GM10847 (cell line): ENCODE results near the gene EID3.

ENCODE experiments used
- POLR2A ChIP-seq: IDR thresholded peaks from 2 replicates; pipeline ENCODE4 v1.6.1; 2011; ENCODE audit not compliant: insufficient read length; ENCODE audit errors: extremely low read depth

EID3 gene

DNA sequence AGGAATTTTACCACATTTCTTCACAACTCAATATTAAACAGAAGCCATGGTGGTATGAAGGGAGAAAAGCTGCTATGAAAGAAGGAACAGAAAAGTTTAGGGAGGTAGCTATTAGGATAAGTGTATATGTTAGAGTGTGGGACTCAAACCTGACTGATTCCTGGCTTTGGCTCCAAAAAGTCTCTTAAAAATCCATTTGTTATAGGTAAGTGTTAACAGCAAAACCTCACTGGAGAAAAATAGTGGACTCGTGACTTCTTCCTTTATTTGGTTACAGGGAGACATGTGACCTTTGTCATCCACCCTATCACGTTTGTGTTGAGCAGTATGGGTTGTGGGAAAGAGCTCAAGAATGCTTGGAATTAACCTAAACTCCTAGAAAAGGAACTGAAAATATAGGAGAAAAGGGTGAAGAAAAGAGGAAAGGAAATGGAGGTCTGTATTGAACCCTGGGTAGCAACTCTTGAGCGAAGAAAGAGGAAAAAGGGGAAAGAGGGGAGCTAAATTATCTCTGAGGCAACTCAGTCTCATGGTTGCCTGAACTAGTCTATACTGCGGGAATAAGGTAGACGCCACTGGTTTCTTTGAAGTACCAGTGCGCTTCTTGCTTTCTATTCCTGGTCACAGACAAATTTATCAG lies 3.6 kb upstream of the EID3 start:
- no peak for TF ChIP-seq POLR2A

DNA sequence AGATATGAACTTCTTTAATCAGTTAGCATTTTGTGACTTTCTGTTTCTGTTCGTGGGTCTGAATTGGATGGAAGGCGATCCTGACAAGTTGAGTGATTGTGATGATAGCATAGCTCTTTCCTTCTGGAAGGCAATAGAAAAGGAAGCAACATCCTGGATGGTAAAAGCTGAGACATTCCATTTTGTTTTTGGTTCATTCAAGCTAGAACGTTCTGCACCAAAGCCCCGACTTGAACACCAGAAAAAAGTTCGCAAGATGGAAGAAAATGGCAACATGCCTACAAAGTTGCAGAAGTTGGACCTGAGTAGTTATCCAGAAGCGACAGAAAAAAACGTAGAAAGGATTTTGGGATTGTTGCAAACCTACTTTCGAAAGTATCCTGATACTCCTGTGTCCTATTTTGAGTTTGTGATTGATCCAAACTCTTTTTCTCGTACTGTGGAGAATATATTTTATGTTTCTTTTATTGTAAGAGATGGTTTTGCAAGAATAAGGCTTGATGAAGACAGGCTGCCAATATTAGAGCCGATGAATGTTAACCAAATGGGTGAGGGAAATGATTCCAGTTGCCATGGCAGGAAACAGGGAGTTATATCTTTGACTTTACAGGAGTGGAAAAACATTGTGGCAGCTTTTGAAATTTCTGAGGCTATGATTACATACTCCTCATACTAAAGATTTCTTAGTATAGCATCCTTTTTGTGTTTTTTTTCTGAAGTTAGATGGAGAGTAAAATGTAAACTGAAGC lies 896 bp downstream of the EID3 start:
- no peak for TF ChIP-seq POLR2A

DNA sequence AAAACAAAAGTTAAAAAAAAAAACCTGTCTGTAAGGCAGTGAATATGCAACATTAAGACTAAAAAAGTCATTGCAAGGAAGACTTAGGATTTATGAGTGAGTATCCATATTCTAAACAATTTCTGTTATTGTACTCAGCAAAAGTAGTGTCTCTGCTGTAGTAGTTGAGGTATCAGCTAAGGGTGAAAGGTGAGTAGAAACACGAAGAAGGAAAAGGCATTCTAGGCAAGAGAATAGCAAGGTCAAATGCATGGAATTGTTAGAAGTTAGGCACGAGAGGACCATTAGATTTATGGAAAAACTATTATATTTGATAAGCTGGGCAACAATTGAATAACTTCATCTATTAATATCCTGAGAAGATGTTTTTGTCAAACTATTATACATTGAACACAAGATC lies 1.8 kb downstream of the EID3 start:
- no peak for TF ChIP-seq POLR2A

DNA sequence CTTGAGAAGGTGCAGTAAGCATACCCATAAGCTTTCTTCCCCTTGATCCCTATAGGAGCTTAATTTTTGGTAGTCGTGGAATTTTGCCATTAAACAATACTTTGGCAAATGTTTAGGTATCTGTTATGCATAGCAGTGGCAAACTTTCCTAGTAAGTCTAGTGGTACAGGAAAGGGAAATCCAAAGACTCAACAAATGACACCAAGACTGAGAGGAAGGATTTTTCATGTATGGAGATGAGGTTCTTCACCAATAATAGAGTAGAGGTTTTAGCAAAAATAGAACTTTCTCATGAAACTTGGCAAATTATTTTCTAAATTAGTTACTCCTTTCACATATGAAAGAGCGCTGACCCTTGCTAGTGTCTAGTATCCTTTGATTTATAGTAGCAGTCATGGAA lies 2.8 kb downstream of the EID3 start:
- no peak for TF ChIP-seq POLR2A

DNA sequence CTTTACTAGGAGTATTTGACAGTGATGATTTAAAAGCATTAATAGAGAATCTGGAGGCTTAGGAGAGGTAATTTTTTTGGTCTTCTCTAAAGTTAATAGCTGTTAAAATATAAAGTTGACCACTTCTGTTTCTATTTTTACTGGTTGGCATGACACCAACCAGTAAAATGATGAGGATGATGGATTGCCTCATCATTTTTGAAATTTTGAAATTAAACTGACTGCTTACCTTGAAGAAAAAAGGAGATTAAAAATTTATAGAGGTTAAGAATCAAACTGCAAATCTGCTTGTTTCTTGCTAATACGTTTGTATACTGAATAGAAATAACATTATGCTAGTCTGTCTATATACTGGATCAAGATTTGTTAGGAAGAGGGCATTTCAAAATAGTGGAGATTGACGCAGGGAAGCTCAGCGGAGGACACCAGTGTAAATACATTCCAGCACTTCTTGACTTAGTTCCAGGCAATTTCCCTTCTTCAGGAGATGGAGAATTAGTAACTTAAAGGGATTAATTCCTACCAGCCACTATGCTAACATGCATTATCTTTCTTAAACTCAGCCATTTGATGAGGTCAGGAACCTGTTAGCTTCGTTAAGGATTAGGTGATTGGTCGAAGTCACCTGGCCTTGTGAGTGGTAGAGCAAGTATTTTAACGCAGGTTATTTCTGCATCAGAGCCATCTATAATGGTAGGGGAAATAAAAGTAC lies 3.6 kb downstream of the EID3 start:
- TF ChIP-seq POLR2A, result no peak

DNA sequence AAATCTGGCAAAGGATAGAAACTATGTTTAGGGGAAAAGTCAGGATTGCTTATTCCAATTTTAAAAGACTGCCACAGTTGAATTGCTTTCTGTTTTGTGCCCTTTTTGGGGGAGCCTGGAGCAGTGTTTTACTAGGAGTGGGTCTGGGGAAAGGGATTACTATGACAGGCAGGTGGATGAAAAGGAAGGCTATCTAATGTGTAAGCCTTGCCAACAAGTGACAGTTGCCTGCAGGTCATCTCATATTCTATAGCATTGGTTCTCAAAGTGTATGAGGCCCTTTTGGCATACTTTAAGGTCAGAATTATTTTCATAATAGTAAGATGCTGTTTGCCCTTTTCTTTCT lies 4.1 kb downstream of the EID3 start:
- TF ChIP-seq POLR2A, result no peak

DNA sequence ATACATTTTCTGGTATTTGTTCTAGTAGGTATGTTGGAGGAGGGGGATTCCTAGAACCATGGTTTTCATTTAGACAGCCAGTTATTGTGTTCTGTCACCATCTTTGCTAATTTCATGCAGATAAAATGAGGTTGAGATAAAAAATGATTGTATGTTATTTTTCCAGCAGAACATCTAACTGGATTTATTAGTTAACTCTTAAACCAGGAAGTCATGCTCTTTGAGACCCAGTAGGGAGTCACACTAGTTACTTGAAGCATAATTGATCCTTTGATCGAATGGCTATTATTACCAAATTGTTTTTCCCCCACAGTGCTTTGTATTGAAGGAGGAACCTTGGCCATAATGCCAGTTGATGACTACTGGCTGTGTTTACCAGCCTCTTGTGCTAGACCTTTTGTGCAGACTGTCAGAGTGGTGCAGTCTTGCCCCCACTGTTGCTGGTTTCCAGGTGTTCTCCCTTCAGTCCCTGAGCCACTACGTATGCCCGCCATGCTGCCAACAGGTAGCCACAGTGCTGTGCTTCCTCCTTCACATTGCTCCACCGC lies 6.0 kb downstream of the EID3 start:
- no peak for TF ChIP-seq POLR2A

DNA sequence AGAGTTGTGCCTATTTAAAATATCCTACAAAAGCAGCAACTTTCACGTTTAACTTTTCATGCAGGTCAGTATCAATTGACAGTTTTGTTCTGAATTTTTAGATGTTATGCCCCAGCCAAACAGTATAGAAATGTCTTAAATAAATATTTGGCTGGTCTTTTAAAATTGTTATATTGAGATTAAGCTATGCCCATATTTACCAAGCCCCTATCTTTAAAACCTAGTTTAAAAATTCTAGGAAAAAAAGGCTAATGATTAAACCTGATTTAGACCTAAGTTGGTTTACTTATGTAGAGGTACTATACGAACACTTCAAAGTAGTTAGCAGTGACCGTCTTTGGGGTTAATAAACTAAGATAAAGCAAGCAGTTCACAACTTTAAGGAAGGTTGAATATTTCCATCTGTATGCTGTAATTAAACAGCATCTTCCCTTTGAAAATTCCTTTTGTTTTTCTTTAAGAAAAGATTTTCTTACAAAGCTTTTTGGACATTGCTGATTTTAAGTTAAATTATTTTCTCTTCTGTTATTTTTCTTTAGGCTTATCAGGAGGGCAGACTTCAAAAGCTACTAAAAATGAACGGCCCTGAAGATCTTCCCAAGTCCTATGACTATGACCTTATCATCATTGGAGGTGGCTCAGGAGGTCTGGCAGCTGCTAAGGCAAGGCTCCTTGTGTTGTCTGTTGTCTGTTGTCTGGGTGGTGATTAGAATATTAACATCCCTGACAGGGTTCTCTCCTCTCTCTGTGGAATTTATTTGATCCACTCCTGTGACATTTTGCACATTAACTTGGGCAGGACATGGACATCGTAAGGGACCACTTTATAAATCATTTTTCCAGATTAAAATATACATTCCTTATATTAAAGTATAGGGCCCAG lies 7.5 kb downstream of the EID3 start:
- no peak for TF ChIP-seq POLR2A

DNA sequence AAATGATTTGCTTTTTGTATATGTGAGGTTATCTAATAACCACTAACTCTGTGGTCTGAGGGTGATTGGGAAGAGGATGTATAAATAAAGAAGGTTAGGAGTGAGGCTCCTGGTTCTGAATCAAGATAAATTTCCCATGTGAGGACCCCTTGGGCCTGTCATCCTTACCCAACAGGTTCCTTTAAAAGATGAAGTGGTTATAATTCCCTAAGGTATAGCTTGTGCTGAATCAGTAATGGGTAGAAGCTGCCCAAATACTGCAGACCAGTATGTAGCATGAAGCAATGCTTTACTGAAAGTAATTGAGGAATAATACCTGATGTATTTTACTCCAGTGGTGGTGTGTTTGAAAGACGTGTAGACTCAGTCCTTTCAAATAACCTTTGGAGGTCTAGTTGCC lies 8.7 kb downstream of the EID3 start:
- TF ChIP-seq POLR2A, result no peak

DNA sequence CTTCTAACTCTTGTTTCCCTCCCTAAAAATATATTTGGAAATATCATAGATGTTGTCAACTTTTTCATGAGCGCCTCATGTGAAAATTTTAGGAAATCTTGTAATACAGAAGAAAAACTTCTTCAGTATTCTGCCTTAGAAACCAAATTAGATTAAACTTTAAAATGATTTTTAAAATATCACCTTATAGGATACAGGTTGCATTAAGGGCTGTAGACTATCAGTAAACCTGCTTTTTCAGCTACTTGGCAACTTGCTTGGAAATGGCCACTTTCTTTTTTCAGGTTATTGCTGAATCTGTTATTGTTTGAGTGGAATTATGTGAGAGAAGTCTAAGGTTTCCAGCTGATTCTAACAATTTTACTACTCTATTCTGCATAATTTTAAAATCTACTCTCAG lies 9.1 kb downstream of the EID3 start:
- TF ChIP-seq POLR2A, result no peak

DNA sequence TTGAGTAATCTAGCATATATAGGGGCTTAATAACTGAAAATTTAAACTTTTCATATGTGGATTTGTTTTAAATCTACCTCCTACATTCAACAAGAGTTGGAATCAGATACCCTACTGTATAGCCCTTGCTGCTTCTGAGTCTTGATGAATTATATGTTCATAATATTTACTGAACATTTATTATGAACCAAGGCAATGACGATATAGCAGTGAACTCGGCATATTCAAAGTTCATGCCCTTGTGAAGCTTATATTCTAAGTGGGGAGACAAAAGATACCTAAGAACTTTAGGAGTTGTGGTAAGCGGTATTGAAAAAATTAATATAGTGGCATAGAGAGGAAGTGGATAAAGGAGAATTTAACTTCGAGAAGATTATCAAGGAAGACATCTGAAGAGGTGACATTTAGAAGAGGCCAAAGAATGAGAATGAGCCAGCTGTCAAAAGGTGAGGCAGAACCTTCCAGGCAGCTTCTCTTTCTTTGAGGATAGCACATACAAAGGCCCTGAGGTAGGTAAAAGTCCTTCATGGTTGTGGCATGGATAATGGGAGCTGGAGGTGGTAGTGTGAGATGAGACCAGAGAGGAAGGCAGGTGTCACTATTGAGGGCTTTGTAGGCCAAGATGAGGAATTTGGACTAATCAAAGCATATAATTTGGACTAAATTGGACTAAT lies 10.2 kb downstream of the EID3 start:
- no peak for TF ChIP-seq POLR2A

DNA sequence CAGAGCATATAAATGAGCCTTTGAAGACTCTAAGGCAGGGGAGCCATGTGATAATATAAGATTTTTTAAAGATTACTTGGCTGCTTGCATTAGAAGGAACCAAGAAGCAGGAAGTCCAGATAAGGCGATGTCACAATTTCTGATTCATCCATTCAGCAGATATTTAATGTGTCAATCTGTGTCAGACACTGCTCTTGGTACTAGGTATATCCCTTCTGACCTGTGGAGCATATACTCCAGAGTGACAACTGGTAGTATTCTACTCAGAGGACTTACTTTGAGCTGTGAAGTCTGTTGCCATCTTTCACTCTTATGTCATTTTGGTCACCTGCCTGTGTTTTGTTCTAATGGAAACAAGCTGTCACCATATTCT lies 10.7 kb downstream of the EID3 start:
- no peak for TF ChIP-seq POLR2A

DNA sequence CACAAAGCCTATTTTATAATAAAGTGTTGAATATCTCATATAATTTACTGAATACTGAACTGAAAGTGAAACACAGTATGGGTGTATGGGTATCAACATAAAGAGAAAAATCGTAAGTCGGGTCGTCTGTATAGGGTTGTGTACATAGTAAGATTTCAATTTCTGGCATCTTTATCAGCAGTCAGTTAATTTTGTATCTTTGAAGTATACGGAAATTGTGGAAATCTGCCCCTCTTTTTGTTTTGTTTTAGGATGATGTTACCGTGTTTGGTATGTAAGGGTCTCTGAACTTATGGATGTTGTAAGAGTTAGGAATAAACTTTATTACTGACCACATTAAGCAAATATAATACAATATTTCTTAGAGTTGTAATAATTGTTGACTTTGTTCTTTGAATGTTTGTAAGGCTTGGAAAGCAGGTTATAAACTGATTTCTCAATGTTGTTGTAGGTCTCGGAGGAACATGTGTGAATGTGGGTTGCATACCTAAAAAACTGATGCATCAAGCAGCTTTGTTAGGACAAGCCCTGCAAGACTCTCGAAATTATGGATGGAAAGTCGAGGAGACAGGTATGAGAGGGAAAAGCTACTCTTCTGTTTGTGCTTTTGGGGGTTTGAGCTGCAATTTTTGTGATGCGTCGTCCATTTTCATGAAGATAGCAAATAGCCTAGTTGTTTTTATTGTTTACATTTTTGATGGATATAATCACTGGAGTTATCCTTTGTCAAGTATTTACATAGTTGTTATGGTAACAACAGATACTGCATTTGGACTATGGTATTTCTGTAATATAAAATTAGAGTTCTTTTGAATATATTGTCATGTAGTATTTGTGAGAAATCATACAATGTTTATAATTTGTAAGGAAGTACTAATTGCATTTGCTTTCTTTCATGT lies 12.0 kb downstream of the EID3 start:
- no peak for TF ChIP-seq POLR2A

DNA sequence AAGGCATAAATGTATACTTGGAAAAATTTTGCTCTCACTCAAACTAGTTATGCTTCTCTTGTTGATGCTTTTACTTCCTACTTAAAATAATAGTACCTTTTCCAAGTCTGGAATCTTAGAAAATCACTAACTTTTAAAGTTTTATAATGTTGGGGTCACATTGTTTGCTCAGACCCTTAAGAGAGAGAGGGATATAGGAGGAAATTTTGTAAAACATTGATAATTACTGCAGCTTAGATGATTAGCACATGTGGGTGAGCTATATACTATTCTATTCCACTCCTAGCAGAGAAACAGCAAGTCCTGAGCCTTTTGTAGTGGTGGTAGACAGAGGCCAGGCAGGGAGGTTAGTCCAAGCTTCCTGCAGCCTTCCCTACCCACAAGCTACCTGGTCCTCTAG lies 13.4 kb downstream of the EID3 start:
- TF ChIP-seq POLR2A, result no peak
